Smooth muscle cell (in vitro differentiated cells): Measurements from ENCODE around the gene MMP28. TPM values are rescaled to one million over a fixed set of nuclear protein-coding genes. Genes with fewer than 3 reads are reported as not detected.

Source experiments
- DNase-seq: peaks from one replicate; lab custom pipeline; 2025; ENCODE audit not compliant: unreplicated experiment; lab: John Stamatoyannopoulos, UW
- H2AFZ ChIP-seq: fragments of 200-600 bp; sonication (generic); 2 replicates; pipeline ENCODE4 v1.6.0; 2016; ENCODE audit warnings: antibody characterized with exemption, low read depth, mild to moderate bottlenecking
- H3F3A ChIP-seq: fragments of 200-600 bp; sonication (generic); 2 replicates; pipeline ENCODE4 v1.6.0; 2017; ENCODE audit warnings: antibody characterized with exemption, low read depth
- H3K27ac ChIP-seq: fragments of 200-600 bp; sonication (generic); 2 replicates; pipeline ENCODE4 v1.5.1; 2016; ENCODE audit warnings: low read depth, mild to moderate bottlenecking
- H3K27me3 ChIP-seq: fragments of 200-600 bp; sonication (generic); 2 replicates; pipeline ENCODE4 v1.6.1; 2016; ENCODE audit warnings: low read depth, mild to moderate bottlenecking
- H3K36me3 ChIP-seq: fragments of 200-600 bp; sonication (generic); 2 replicates; pipeline ENCODE4 v1.5.1; 2016; ENCODE audit warnings: low read depth
- H3K4me1 ChIP-seq: fragments of 200-600 bp; sonication (generic); 2 replicates; pipeline ENCODE4 v1.5.1; 2016; ENCODE audit warnings: low read depth
- H3K4me2 ChIP-seq: fragments of 200-600 bp; sonication (generic); 2 replicates; pipeline ENCODE4 v1.6.0; 2016; ENCODE audit warnings: mild to moderate bottlenecking
- H3K4me3 ChIP-seq: fragments of 200-600 bp; sonication (generic); 2 replicates; pipeline ENCODE4 v1.5.1; 2016; ENCODE audit warnings: mild to moderate bottlenecking
- H3K79me2 ChIP-seq: fragments of 200-600 bp; sonication (generic); 2 replicates; pipeline ENCODE4 v1.6.0; 2016; ENCODE audit warnings: low read depth, mild to moderate bottlenecking
- H3K9ac ChIP-seq: fragments of 200-600 bp; sonication (generic); 2 replicates; pipeline ENCODE4 v1.6.0; 2016; ENCODE audit warnings: low read depth
- H3K9me3 ChIP-seq: fragments of 200-600 bp; sonication (generic); replicated peaks from 2 replicates; pipeline ENCODE4 v1.5.1; 2016; ENCODE audit warnings: low read depth
- H4K20me1 ChIP-seq: fragments of 200-600 bp; sonication (generic); 2 replicates; pipeline ENCODE4 v1.6.0; 2016; ENCODE audit warnings: low read depth
- WGBS: methylation state at CpG from one replicate; pipeline ENCODE4 v1.1.7; 2016; ENCODE audit warnings: low lambda C conversion rate; 5-methylcytosine and 5-hydroxymethylcytosine counted together
- polyA plus RNA-seq: library from polyadenylated mRNA; unstranded; fragments of >200 nt; fragmentation: Nextera tagmentation; extraction: Ambion mirVana; gene quantifications from 2 replicates; pipeline ENCODE4 v1.2.1, GENCODE V29; 2016
- total RNA-seq: library from RNA; depleted of rRNA; stranded (reverse); fragments of >200 nt; gene quantifications from 2 replicates; pipeline ENCODE4 v1.2.3, GENCODE V29; 2014
- TF ChIP-seq, protein P1 (sequence below): fragments of 200-600 bp; sonication (generic); IDR thresholded peaks from 2 replicates; pipeline ENCODE4 v1.5.1; 2017; ENCODE audit warnings: borderline replicate concordance, mild to moderate bottlenecking, antibody characterized with exemption; ENCODE audit not compliant: insufficient read depth, poor library complexity, severe bottlenecking

Gene MMP28
- total and polyA plus RNA-seq, 2 experiments from 2014 or later = 50.0 to 51.4 TPM

DNA sequence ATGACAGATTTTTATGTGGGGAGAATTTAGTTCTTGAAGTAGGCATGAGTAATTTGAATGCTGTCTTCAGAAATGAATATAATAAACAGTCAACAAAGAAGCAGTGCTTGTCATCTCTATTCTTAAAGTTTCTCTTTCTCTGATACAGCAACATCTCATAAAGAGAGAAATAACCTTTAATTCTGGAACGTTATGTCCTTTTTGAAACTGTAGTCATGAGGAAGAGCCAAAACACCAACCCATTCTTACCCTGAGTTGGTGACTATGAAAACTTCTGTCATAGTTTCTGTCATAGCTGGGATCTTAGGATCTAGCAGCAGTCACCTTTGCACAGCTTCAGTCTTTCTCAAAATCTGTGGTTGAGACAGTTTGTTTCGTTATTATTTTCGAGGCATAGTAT, 79.3 kb downstream of the MMP28 start:
- peaks cover 40% of the 10 kb centered on the region for H4K20me1 ChIP-seq
- H3K36me3 ChIP-seq = peaks cover 6% of the 10 kb centered on the region
- peaks cover 26% of the 10 kb centered on the region for H3K4me1 ChIP-seq
- H3K4me2 ChIP-seq = no peak overlapping the region
- peaks cover 21% of the 10 kb centered on the region for H3F3A ChIP-seq
- H3K79me2 ChIP-seq = no peaks in the 10 kb centered on the region
- no peaks in the 10 kb centered on the region for H3K9me3 ChIP-seq
- H2AFZ ChIP-seq = no peak overlapping the region
- no peaks in the 10 kb centered on the region for H3K27me3 ChIP-seq
- DNase-seq = no peak
- 98% methylated on average over 3 of the region's 3 CpGs for whole genome bisulfite sequencing
- H3K9ac ChIP-seq = no peak overlapping the region
- TF ChIP-seq, protein P1, sequence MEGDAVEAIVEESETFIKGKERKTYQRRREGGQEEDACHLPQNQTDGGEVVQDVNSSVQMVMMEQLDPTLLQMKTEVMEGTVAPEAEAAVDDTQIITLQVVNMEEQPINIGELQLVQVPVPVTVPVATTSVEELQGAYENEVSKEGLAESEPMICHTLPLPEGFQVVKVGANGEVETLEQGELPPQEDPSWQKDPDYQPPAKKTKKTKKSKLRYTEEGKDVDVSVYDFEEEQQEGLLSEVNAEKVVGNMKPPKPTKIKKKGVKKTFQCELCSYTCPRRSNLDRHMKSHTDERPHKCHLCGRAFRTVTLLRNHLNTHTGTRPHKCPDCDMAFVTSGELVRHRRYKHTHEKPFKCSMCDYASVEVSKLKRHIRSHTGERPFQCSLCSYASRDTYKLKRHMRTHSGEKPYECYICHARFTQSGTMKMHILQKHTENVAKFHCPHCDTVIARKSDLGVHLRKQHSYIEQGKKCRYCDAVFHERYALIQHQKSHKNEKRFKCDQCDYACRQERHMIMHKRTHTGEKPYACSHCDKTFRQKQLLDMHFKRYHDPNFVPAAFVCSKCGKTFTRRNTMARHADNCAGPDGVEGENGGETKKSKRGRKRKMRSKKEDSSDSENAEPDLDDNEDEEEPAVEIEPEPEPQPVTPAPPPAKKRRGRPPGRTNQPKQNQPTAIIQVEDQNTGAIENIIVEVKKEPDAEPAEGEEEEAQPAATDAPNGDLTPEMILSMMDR = no peak
- H3K4me3 ChIP-seq = no peak overlapping the region
- H3K27ac ChIP-seq = no peak overlapping the region

Other genes starting within 250 kb of the MMP28 start
- not detected in 2 replicates for gene SLFN14, start 234.8 kb downstream of the MMP28 start, total RNA-seq
- gene SLFN14, start 234.8 kb downstream of the MMP28 start, polyA plus RNA-seq = not detected in 2 replicates
- gene PEX12, start 217.1 kb downstream of the MMP28 start, total RNA-seq = 8.6 and 10.2 TPM in 2 replicates
- 2.8 and 3.5 TPM in 2 replicates for gene PEX12, start 217.1 kb downstream of the MMP28 start, polyA plus RNA-seq
- gene AP2B1, start 208.3 kb downstream of the MMP28 start, total RNA-seq = 92.3 and 94.6 TPM in 2 replicates
- 45.0 and 58.5 TPM in 2 replicates for gene AP2B1, start 208.3 kb downstream of the MMP28 start, polyA plus RNA-seq
- 6.8 and 8.2 TPM in 2 replicates for gene RASL10B, start 64.0 kb downstream of the MMP28 start, total RNA-seq
- 11.0 and 18.6 TPM in 2 replicates for gene RASL10B, start 64.0 kb downstream of the MMP28 start, polyA plus RNA-seq
- not detected in 2 replicates for gene GAS2L2, start 42.4 kb downstream of the MMP28 start, total RNA-seq
- not detected in 2 replicates for gene GAS2L2, start 42.4 kb downstream of the MMP28 start, polyA plus RNA-seq
- gene C17orf50, start 34.8 kb downstream of the MMP28 start, total RNA-seq = not detected in 2 replicates
- gene C17orf50, start 34.8 kb downstream of the MMP28 start, polyA plus RNA-seq = 0.33 TPM in 1 of 2 replicates, not detected in the other
- gene TAF15, start 13.8 kb upstream of the MMP28 start, total RNA-seq = 25.5 and 33.3 TPM in 2 replicates
- gene TAF15, start 13.8 kb upstream of the MMP28 start, polyA plus RNA-seq = 4.2 and 8.1 TPM in 2 replicates
- gene HEATR9, start 73.2 kb upstream of the MMP28 start, total RNA-seq = not detected in 2 replicates
- gene HEATR9, start 73.2 kb upstream of the MMP28 start, polyA plus RNA-seq = not detected in 2 replicates
- 0.09 TPM in 1 of 2 replicates, not detected in the other for gene CCL5, start 84.7 kb upstream of the MMP28 start, total RNA-seq
- 1.0 TPM in 1 of 2 replicates, not detected in the other for gene CCL5, start 84.7 kb upstream of the MMP28 start, polyA plus RNA-seq
- 1.5 TPM in 1 of 2 replicates, not detected in the other for gene RDM1, start 135.1 kb upstream of the MMP28 start, total RNA-seq
- gene RDM1, start 135.1 kb upstream of the MMP28 start, polyA plus RNA-seq = 0.43 TPM in 1 of 2 replicates, not detected in the other
- not detected in 2 replicates for gene LYZL6, start 148.1 kb upstream of the MMP28 start, total RNA-seq
- gene LYZL6, start 148.1 kb upstream of the MMP28 start, polyA plus RNA-seq = not detected in 2 replicates
- gene CCL16, start 185.9 kb upstream of the MMP28 start, total RNA-seq = not detected in 2 replicates
- not detected in 2 replicates for gene CCL16, start 185.9 kb upstream of the MMP28 start, polyA plus RNA-seq
- gene CCL14, start 191.1 kb upstream of the MMP28 start, total RNA-seq = not detected in 2 replicates
- gene CCL14, start 191.1 kb upstream of the MMP28 start, polyA plus RNA-seq = not detected in 2 replicates
- gene CCL15, start 205.9 kb upstream of the MMP28 start, total RNA-seq = not detected in 2 replicates
- gene CCL15, start 205.9 kb upstream of the MMP28 start, polyA plus RNA-seq = not detected in 2 replicates
- gene CCL23, start 222.3 kb upstream of the MMP28 start, total RNA-seq = not detected in 2 replicates
- gene CCL23, start 222.3 kb upstream of the MMP28 start, polyA plus RNA-seq = not detected in 2 replicates